GM19023 (cell line): ENCODE measurements around the gene RALY.

Source experiments
- ATAC-seq: cut with Tn5 transposase; IDR thresholded peaks from one replicate; pipeline ENCODE4 v1.9.1; 2021; ENCODE audit warnings: mild to moderate bottlenecking, moderate library complexity; ENCODE audit not compliant: unreplicated experiment

RALY gene

GRCh38 chr20:34075647-34076046, 81.9 kb downstream of the RALY start:
- ATAC-seq, result no peak

- no peak for ATAC-seq
Measured at GRCh38 chr20:34076952-34077351, 83.2 kb downstream of the RALY start.

- ATAC-seq, result no peak
Measured at GRCh38 chr20:34078540-34078939, 84.8 kb downstream of the RALY start.

- no peak for ATAC-seq
Measured at GRCh38 chr20:34079818-34080217, 86.1 kb downstream of the RALY start.

GRCh38 chr20:34082232-34082887, 88.6 kb downstream of the RALY start:
- no peak for ATAC-seq

- ATAC-seq, result no peak
Measured at GRCh38 chr20:34083137-34083536, 89.4 kb downstream of the RALY start.

GRCh38 chr20:34083781-34084180, 90.1 kb downstream of the RALY start:
- no peak for ATAC-seq

GRCh38 chr20:34084227-34084923, 90.7 kb downstream of the RALY start:
- no peak for ATAC-seq

GRCh38 chr20:34085544-34086040, 91.9 kb downstream of the RALY start:
- ATAC-seq, result no peak

- ATAC-seq, result no peak
Measured at GRCh38 chr20:34088305-34089174, 94.8 kb downstream of the RALY start.

GRCh38 chr20:34089175-34089479, 95.4 kb downstream of the RALY start:
- no peak for ATAC-seq

GRCh38 chr20:34089655-34090345, 96.1 kb downstream of the RALY start:
- no peak for ATAC-seq

- no peak for ATAC-seq
Measured at GRCh38 chr20:34090645-34091044, 96.9 kb downstream of the RALY start.

- ATAC-seq, result no peak
Measured at GRCh38 chr20:34091637-34092200, 98.0 kb downstream of the RALY start.

GRCh38 chr20:34093895-34094294, 100.2 kb downstream of the RALY start:
- ATAC-seq, result no peak

- ATAC-seq, result no peak
Measured at GRCh38 chr20:34095825-34096224, 102.1 kb downstream of the RALY start.

GRCh38 chr20:34096699-34097444, 103.2 kb downstream of the RALY start:
- ATAC-seq, result no peak

- ATAC-seq, result no peak
Measured at GRCh38 chr20:34098570-34098969, 104.9 kb downstream of the RALY start.

- no peak for ATAC-seq
Measured at GRCh38 chr20:34099675-34100074, 106.0 kb downstream of the RALY start.

- no peak for ATAC-seq
Measured at GRCh38 chr20:34100576-34100975, 106.9 kb downstream of the RALY start.
